HG03108 (cell line): ENCODE results near the gene ZNF652.

Experiments used
- ATAC-seq: cut with Tn5 transposase; IDR thresholded peaks from one replicate; pipeline ENCODE4 v1.9.1; 2021; ENCODE audit warnings: moderate library complexity; ENCODE audit not compliant: unreplicated experiment

Gene ZNF652

DNA sequence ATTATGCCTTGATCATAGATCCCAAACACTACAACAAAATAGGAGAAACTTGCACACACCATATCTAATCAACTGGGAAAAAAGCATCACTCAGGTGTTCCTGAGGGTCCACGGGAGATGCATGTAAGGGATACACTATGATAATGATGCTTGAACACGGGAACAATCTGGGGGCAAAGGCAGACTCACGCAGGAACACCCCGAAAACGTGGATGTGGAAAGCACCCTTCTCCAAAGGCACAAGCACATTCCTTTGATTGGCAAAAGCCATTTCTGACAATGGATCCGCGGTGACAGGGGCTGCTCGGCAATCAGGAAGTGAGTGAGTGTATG is 1.3 kb downstream of the ZNF652 start:
- ATAC-seq = no peak

DNA sequence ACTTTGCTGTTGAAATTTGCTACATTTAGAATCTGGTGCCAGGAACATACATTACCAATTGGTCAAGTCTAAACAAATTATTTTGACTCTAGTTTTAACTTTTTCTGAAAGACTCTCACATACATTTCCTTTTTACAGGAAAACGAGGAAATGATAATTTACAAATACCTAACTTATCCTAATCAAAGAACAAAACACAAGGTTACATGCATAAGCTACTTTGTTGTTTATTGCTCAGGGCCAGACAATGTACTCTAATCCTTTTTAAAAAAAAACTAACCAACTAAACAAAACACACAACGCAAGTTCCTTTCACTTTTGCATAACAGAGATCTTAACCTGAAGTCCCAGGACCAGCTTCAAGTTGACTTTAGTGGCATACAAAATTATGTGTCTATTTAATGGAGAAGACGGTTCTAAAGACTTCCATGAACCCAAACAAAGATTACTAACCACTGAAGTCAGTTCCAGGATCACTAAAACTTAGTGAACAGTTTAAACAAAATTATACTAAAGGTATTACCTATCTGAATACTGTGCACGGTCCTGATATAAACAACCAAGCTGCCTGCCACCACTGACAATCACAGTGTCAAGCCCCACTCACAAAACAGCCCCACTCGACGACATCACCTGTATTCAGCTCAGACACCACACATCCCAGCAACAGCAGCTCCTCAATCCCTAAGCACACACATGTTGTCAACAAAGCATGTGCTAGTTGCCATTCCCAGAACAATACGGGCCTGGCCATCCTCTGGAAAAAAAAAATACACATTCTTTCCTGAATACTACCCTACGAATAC is 1.9 kb downstream of the ZNF652 start:
- no peak for ATAC-seq

DNA sequence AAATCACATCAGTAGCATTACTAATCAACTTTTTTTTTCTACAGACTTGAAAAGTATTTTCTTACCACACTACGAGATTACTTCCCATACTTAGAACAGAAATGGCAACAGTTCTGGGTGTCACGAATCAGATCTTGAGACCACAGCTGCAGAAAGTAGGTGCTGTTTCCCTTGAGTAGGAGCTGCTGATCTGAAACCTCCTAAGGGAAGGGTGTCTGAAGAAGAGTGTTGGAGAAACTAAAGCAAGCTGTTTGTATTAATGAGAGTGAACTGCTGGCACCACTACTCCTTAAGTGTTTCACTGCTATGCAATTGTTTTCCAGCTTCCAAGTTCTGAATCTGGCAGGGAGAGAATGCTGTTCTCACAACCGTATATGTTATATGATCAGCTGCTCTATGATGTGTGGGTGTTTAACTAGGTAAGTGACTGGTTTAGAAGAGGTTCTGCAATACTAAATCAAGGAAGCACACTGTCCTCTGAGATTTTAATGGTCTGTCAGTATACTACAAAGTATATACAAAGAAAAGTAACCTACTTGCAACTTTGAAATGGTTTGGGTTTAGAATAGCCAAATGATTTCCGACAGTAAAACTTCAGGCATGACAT is 3.3 kb downstream of the ZNF652 start:
- ATAC-seq = no peak

DNA sequence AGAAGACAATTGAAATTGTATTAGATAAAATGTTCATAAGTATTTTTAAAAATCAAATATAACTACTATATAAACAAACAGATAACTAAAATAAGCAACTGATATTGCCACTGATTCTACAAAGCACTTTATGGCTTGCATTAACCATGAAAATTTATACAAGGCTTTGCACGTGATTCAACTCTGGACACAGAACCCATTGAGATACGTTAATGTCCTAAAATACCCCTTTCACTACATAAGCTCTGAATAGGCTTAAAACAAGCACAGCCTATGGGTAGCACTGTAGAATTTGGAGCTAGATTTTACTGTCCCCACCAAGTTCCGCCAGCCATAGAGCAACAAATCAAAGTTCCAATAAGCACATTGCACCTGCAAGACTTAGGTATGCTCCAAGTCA is 4.5 kb downstream of the ZNF652 start:
- no peak for ATAC-seq

DNA sequence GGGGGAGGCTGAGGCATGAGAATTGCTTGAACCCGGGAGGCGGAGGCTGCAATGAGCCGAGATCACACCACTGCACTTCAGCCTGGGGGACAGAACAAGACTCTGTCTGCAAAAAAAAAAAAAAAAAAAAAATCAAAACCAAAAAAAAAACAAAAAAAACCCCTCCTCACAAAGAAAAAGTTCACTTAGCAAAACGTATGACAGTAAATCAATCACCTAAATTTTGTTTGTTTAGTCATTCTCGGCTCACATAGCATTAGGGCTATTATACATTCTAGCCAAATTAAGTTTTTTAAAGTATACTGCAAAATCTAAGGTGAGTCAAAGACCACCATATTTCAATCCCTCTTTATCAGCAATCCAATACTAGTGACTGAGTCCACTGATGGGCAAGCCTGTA is 5.7 kb downstream of the ZNF652 start:
- no peak for ATAC-seq

DNA sequence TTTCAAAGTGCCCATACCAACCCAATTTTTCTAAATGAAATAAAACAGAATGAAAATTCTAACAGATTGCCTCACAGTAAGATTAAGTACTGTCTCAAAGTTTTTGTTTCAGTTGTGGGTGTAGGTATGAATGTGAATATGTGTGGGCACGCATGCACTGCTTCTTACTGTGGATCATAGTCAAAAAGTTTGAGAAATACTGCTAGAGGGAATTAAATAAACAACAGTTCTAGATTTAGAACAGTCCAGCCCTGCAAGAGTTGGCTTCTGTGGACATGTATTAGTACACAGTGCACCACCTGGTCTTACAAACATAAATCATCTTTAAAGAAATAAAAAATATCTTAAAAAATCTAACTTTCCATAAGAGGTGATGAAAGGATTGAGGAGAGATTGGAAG is 8.4 kb downstream of the ZNF652 start:
- ATAC-seq = no peak

DNA sequence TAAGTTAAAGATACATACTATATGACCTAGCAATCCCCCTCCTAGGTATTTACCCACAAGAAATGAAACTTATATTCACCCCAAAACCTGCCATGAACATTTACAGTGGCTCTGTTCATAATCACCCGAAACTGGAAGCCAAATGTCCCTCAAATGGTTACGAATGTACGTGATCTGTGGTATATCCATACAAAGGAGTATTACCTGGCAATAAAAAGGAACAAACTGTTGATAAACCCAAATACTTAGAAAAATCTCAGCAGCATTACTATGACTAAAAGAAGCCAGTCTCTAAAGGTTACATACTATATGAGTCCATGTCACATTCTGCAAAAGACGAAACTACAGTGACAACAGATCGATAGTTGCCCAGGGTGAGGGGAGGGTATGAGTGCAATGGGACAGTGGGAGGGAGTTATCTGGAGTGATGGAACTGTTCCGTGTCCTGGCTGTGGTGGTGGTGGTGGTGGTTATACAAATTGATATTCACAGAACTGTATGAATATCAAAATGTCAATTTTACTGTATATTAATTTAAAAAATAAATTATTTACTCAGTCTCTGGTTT is 9.4 kb downstream of the ZNF652 start:
- no peak for ATAC-seq

DNA sequence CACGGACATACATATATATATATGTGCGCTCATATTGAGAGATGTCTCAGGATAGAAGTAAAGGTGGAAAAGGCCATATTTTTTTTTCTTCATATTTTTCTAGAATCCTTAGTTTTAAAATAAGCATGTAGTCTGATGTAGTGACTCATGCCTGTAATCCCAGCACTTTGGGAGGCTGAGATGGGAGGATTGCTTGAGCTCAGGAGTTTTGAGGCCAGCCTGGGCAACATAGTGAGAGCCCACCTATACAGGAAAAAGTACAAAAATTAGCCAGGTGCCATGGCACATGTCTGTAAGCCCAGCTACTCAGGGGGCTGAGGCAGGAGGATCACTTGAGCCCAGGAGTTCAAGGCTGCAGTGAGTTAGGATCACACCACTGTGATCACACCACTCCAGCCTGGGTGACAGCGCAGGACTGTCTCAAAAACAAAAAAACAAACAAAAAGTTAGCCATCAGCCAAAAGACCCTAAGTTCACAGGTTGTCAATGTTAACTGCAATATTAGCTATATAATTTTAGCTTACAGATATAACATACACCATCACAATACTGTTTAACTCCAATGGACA is 10.4 kb downstream of the ZNF652 start:
- ATAC-seq = no peak

DNA sequence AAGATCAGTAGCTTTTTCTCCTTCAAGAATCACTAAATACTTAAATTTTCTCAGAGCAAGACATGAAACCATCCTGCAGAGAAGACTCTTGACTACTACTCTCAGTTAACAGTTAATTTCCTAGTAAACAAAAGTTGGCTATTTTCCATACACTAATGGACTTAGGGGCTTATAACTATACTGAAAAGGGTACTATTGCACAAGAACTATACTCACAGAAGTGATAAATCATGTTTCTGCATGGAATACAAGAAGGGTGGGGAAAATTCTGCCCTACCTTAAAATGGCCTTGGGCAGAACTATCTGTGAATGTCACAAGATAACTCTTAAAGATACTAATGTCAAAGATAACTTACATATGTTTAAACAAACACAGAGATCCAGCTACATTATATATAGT is 12.5 kb downstream of the ZNF652 start:
- no peak for ATAC-seq

DNA sequence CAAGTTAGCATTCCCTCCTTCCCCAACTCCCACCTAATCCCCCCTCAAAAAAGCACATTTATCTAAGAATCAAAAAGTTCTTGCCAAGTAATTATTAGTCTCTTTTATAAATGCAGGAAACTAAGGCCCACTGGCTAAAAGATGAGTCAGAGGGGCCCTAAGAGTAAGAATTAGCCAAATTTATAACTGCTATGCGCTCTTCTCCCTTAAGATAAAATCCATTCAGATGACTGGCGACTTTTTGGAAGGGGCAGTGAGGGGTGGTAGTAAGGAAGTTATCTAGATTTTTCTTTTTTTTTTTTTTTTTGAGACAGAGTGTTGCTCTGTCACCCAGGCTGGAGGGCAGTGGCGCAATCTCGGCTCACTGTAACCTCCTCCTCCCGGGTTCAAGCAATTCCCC is 17.1 kb downstream of the ZNF652 start:
- no peak for ATAC-seq

DNA sequence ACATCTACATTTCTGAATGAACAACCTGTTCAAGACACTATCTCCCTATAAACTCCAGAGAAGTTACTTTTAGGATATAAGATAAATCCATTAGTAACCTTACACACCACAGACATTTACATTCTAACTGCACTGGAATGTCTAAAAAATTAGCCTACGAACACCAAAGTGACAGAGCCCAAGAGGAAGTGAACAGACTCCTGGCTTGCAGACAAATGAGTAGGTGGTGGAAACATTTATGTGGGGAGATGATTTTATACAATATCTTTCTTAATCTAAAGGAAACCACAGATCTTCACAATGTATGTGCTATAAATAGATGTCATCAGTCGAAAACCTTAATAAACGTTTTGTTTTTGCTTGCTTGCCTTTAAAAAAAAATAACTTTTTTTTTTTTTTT is 18.8 kb downstream of the ZNF652 start:
- ATAC-seq = no peak

DNA sequence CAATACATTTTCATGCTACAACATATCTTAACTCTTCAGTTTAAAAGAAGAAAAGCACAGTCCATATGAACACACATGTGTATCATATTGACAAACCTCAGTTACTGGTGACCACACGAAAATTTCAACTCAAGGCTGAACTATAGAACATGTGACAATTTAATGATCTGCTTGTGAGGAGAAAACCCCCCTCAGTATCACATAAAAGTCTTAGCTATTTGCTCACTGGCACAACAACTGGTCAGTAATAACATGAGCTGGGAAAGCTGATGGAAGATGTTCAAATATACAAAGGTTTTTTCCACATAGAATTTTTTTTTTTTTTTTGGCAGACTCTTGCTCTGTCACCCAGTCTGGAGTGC is 19.5 kb downstream of the ZNF652 start:
- ATAC-seq = no peak

DNA sequence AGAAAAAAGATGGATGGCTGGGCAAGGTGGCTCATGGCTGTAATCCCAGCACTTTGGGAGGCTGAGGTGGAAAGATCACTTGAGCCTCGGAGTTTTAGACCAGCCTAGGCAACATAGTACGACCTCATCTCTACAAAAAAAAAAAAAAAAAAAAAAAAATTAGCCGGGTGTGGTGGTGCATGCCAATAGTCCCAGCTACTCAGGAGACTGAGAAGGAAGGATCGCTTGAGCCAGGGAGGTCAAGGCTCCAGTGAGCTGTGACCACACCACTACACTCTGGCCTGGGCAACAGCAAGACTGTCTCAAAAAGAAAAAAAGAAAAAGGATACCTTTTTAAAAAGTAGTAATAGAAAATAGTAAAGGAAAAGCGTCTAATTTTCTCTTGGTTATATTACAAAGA is 20.7 kb downstream of the ZNF652 start:
- ATAC-seq = no peak

DNA sequence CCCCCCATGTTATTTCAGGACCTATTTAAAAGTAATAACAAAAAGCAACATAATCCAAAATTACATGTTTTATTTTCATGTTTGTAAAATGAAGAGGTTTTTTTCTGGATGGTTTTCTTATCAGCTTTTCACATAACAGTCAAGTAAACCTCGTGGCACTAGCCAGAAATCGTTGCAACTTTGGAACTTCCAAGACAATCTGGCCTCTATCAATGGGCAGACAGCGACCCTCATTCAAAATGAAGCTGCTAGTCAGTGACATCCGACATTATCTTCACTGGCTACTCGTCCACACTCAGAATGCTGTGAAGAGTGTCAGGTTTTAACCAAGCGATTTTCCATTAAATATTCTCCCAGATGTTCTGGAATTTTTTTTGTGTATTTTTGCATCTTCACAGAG is 22.7 kb downstream of the ZNF652 start:
- no peak for ATAC-seq

DNA sequence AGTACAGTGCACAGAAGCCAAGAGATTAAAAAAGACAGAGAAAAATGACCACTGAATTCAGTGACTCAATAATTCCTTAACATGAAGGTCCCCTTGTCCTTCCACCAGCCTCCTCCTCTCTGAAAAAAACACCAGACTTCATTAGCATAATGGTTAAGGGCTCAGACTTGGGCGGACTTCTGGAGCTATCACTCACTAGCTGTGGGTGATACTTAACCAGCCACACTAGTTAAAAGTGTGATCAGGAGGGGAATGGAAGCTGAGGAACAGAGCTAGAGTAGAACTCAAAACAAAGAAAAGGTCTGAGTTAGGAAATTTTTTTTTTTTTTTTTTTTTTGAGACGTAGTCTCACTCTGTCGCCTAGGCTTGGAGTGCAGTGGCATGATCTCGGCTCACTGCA is 23.2 kb downstream of the ZNF652 start:
- no peak for ATAC-seq

DNA sequence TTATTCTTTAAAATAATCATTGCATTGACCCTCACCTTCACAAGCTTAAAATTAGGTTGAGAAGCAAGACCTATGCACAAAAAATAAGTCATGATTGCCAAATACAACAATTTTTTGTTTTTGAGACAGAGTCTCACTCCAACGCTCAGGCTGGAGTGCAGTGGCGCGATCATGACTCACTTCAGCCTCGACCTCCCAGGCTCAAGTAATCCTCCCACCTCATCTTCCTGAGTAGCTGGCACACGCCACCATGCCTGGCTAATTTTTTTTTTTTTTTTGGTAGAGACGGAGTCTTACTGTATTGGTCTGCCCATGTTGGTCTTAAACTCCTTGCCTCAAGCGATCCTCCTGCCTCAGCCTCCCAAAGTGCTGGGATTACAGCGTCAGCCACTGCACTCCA is 24.2 kb downstream of the ZNF652 start:
- no peak for ATAC-seq

DNA sequence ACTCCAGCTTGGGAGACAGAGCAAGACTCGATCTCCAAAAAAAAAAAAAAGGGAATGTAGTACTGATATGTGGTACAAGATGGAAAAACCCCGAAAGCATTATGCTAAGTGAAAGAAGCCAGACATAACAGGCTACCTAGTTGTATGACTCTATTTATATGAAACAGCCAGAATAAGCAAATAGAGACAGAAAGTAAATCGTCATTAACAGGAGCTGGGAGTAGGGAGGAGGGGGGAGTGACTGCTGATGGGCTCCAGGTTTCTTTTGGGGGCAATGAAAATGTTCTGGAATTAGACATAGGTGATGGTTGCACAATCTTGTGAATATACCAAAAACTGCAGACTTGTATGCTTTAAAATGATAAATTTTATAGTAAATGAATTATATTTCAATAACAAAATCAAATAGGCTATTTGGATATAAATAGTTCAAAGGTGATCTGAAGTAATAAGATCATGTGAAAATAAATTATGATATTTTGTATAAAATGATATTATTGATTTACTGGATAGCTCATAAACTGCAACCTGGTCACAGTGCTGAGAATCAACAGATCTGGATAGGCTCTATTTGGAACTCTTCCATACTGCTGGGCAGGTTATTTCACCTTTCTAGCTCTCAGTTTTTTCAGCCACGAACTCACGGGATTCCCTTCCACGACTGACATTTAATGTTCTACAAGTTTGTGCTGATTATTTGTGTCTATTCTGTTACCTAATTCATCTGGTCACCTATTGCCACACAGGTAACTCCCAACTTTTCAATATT is 27.1 kb downstream of the ZNF652 start:
- no peak for ATAC-seq

DNA sequence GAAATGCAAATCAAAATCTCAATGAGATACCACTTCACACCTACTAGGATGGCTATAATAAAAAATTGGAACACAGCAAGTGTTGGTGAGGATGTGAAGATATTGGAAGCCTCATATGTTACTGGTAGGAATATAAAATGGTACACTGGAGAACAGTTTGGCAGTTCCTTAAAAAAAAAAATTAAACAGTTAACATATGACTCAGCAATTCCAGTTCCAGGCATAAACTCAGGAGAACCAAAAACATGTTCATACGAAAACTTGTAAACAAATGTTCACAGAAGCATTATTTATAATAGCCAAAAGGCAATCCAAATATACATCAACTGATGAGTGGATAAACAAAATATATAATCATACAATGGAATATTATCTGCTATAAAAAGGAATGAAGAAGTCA is 28.2 kb downstream of the ZNF652 start:
- no peak for ATAC-seq

DNA sequence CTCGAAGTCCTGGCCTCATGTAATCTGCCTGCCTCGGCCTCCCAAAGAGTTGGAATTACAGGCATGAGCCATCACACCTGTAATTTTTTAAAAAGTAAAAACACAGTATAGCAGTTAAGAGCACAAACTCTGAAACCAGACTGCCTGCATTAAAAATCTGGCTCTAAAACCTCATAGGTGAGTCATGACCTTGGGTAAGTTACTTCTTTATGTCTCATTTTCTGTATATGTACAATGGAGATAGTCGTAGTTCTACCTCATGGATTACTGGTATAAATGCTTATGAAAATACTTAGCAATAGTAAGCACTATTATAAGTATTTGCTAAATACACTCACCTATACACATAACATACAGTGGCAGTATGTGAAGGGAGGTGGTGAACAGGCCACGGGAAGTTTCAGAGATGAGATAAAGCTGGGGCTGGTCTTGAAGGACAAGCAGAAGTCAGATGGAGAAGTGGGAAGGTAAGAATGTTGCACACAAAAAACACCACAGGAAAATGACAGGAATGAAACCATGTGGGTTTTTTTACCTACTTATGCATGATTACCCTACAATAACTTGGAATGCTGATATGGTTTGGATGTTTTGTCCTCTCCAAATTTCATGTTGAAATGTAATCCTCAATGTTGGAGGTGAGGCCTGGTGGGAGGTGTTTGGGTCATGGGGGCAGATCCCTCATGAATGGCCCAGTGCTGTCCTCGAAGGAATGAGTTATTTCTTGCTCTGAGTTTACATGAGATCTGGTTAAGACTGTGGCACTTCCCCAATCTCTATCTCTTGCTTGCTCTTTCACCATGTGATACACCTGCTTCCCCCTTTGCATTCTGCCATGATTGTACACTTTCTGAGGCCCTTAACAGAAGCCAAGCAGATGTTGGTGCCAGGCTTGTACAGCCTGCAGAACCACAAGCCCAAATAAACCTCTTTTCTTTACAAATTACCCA is 33.9 kb downstream of the ZNF652 start:
- peak; percentile 49 for ATAC-seq

DNA sequence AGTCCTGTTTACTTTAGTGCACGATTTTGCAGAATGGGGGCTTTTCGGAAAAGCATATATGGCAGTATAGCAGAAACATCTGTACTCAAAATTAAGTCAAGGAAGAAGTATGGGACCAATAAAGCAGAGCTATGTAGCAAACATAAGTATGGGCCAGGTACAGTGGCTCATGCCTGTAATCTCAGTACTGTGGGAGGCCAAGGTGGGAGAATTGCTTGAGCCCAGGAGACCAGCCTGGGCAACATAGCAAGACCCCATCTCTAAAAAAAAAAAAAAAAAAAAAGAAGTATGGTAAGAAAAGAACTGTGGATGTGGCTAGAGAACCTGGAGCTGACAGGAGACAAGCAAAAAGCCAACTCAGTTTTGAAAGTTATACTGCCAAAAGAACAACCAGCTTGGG is 36.1 kb downstream of the ZNF652 start:
- ATAC-seq = no peak
